ENCODE data around the gene MALAT1. TPM values are rescaled to one million over a fixed set of nuclear protein-coding genes. Genes with fewer than 3 reads are reported as not detected.
A peak's percentile ranks its signal among the peaks of the same experiment; 100 is the strongest.

MALAT1 gene
- total and polyA plus RNA-seq, 2 experiments from 2014 or later: 2,206 to 6,020 TPM

GRCh38 chr11:65503949-65504673, 5.3 kb downstream of the MALAT1 start:
- TF ChIP-seq REST (IDR thresholded peaks at IDR 0.05; ENCODE audit: unreplicated experiment) (no peak), EZH2 (IDR thresholded peaks at IDR 0.05; ENCODE audit: low read depth, unreplicated experiment) (no peak), ZNF114 (CRISPR knock-in tag; IDR thresholded peaks at IDR 0.05) (no peak), ZNF462 (CRISPR knock-in tag; IDR thresholded peaks at IDR 0.05) (no peak), NANOG (IDR thresholded peaks at IDR 0.05; ENCODE audit: borderline replicate concordance) (no peak), STAT1 (IDR thresholded peaks at IDR 0.05; ENCODE audit: unreplicated experiment) (no peak), ETS1 (IDR thresholded peaks at IDR 0.05) (no peak), JUNB (IDR thresholded peaks at IDR 0.05; ENCODE audit: unreplicated experiment) (no peak), ZNF331 (CRISPR knock-in tag; IDR thresholded peaks at IDR 0.05; ENCODE audit: low read depth) (no peak), CTCF (conservative IDR thresholded peaks at IDR 0.05; ENCODE audit: low read depth in 2 of 2) (no peak), CREB1 (CRISPR knock-in tag; IDR thresholded peaks at IDR 0.05; ENCODE audit: low read depth) (no peak), POLR2AphosphoS5 (IDR thresholded peaks at IDR 0.05; ENCODE audit: low read depth) (no peak), EZH2phosphoT487 (IDR thresholded peaks at IDR 0.05; ENCODE audit: unreplicated experiment) (no peak)
- H3K36me3 Mint-ChIP-seq (ENCODE audit: low read depth): no peaks in the 10 kb centered on the region; the same call in 2 of the 3 replicates
- H3F3A ChIP-seq (replicated peaks; ENCODE audit: low read depth): peaks cover 79% of the 10 kb centered on the region
- H3K4me1 ChIP-seq (ENCODE audit: insufficient read depth): peaks cover 25% of the 10 kb centered on the region
- H3K27ac Mint-ChIP-seq: peak overlapping the region; percentile 23; the same call in 1 of the 2 replicates
- H3K4me1 Mint-ChIP-seq: peaks cover 40% of the 10 kb centered on the region
- H3K4me2 ChIP-seq: peak overlapping the region; percentile 84
- H3K27me3 ChIP-seq (ENCODE audit: insufficient read depth): no peaks in the 10 kb centered on the region
- H3K79me2 ChIP-seq (replicated peaks; ENCODE audit: insufficient read depth): peaks cover 73% of the 10 kb centered on the region
- ATAC-seq (no peak), DNase-seq (ENCODE audit: low spot score) (no peak)
- H2AFZ ChIP-seq: no peak overlapping the region
- H3K27ac ChIP-seq (ENCODE audit: low read depth): peak overlapping the region; percentile 34
- peaks cover 52% of the 10 kb centered on the region for H3K27me3 Mint-ChIP-seq (ENCODE audit: insufficient read depth, low read depth, poor library complexity)
- H3K9me3 Mint-ChIP-seq: peaks cover 15% of the 10 kb centered on the region; the same call in 2 of the 3 replicates
- H3K9me2 ChIP-seq (ENCODE audit: insufficient read depth): no peaks in the 10 kb centered on the region
- peaks cover 61% of the 10 kb centered on the region for H4K20me1 ChIP-seq (replicated peaks; ENCODE audit: insufficient read depth)
- peak overlapping the region; percentile 65 for H3K4me3 ChIP-seq
- H3K36me3 ChIP-seq (ENCODE audit: insufficient read depth): peaks cover 57% of the 10 kb centered on the region
- H3K4me3 Mint-ChIP-seq: no peak overlapping the region

Data from GM23338 (cell line).